Transverse colon (tissue), 3 donors: ENCODE results near the gene CYP26A1.
A peak's percentile ranks its signal among the peaks of the same experiment; 100 is the strongest.

ENCODE experiments used
- EP300 ChIP-seq: sonication (generic); formaldehyde crosslinking; IDR thresholded peaks from one replicate; pipeline ENCODE4 v1.6.1; 2017; ENCODE audit warnings: antibody characterized with exemption, low read depth
- POLR2A ChIP-seq: fragments of 450-650 bp; IDR thresholded peaks from one replicate; pipeline ENCODE4 v1.6.1; 2016; ENCODE audit warnings: antibody characterized with exemption, mild to moderate bottlenecking, moderate library complexity
- TF ChIP-seq, protein P1 (sequence below), 5 experiments: fragments of 200-600 bp in 3 of 5; fragments of 450-650 bp in 2 of 5; sonication (generic) in 3 of 5; IDR thresholded peaks; 1 replicate in 2 of 5; 2 replicates in 3 of 5; pipeline ENCODE4 v1.5.1; 2016 to 2017; ENCODE audit warnings: antibody characterized with exemption in 5 of 5, inconsistent platforms in 3 of 5, mild to moderate bottlenecking in 2 of 5, moderate library complexity in 1 of 5

DNA sequence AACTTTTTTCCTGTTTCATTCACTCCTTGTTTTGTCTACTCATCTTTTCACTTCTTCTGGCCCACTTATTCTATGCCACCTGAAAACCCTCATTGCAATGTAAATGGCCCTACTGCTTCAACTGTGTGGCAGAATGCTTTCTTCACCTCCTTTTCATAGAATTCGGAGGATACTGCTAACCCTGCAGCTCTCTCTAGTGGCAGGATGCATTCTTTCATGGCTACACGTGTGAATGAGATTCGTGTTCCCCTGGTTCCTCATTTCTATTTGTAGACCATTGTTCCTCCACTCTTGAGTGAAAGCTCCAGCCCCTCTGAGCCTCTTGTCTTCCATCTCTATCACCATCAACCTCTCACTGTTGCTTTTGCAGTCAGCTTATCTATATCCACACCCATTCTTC lies 34.0 kb upstream of the CYP26A1 start:
- TF ChIP-seq, protein P1, sequence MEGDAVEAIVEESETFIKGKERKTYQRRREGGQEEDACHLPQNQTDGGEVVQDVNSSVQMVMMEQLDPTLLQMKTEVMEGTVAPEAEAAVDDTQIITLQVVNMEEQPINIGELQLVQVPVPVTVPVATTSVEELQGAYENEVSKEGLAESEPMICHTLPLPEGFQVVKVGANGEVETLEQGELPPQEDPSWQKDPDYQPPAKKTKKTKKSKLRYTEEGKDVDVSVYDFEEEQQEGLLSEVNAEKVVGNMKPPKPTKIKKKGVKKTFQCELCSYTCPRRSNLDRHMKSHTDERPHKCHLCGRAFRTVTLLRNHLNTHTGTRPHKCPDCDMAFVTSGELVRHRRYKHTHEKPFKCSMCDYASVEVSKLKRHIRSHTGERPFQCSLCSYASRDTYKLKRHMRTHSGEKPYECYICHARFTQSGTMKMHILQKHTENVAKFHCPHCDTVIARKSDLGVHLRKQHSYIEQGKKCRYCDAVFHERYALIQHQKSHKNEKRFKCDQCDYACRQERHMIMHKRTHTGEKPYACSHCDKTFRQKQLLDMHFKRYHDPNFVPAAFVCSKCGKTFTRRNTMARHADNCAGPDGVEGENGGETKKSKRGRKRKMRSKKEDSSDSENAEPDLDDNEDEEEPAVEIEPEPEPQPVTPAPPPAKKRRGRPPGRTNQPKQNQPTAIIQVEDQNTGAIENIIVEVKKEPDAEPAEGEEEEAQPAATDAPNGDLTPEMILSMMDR (IDR thresholded peaks at IDR 0.05), result peak in 4 of 5 experiments; percentile 24 to 41 (median 36)
- TF ChIP-seq POLR2A (no peak), EP300 (no peak)
